ENCODE results near the gene DPY19L1. TPM values are rescaled to one million over a fixed set of nuclear protein-coding genes. Genes with fewer than 3 reads are reported as not detected.
A peak's percentile ranks its signal among the peaks of the same experiment; 100 is the strongest.

The DPY19L1 gene
- total RNA-seq, 1 experiment from 2014 or later, result 32.8 TPM

DNA sequence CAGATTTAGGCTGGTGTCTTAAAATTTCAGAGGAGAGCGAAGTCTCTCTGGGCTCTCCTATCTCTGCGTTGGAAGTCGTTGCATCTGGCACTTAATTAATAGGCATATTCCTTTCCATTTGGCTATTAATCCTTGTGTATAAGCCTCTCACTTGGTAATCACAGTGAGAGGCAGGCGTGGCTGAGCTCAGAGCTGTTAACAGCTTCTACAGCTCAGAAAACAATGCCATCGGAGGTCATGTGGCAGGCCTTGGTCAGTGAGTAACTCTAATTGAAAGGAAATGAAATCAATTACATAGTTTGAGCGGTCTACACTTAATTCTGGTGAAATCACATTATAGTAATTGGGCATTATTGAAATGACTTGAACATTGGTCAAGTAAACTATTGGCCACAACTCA, 135.1 kb downstream of the DPY19L1 start:
- ChIA-PET CTCF (no interaction called here), POLR2A (ENCODE audit: unreplicated experiment) (no interaction called here)
- H3F3A ChIP-seq (ENCODE audit: insufficient read depth, low read depth), result no peaks in the 10 kb centered on the region
- H3K27me3 ChIP-seq (ENCODE audit: insufficient read depth, low read depth), result no peaks in the 10 kb centered on the region
- H4K20me1 ChIP-seq (ENCODE audit: insufficient read depth), result no peaks in the 10 kb centered on the region
- H3K9me3 ChIP-seq (ENCODE audit: insufficient read depth, low read depth), result no peaks in the 10 kb centered on the region
- H3K9me2 ChIP-seq (ENCODE audit: insufficient read depth), result no peaks in the 10 kb centered on the region
- no peak overlapping the region for H2AFZ ChIP-seq
- H3K36me3 ChIP-seq (ENCODE audit: low read depth), result no peaks in the 10 kb centered on the region
- H3K4me1 ChIP-seq (replicated peaks; ENCODE audit: insufficient read depth), result no peaks in the 10 kb centered on the region
- BruUV-seq (replicated peaks), result no TSS peak
- no peak overlapping the region for H3K4me2 ChIP-seq
- no peaks in the 10 kb centered on the region for H3K79me2 ChIP-seq (ENCODE audit: low read depth)
- no peak overlapping the region for H3K4me3 ChIP-seq
- no peak overlapping the region for H3K27ac ChIP-seq
- DNase-seq, result no peak
- TF ChIP-seq, protein P1, sequence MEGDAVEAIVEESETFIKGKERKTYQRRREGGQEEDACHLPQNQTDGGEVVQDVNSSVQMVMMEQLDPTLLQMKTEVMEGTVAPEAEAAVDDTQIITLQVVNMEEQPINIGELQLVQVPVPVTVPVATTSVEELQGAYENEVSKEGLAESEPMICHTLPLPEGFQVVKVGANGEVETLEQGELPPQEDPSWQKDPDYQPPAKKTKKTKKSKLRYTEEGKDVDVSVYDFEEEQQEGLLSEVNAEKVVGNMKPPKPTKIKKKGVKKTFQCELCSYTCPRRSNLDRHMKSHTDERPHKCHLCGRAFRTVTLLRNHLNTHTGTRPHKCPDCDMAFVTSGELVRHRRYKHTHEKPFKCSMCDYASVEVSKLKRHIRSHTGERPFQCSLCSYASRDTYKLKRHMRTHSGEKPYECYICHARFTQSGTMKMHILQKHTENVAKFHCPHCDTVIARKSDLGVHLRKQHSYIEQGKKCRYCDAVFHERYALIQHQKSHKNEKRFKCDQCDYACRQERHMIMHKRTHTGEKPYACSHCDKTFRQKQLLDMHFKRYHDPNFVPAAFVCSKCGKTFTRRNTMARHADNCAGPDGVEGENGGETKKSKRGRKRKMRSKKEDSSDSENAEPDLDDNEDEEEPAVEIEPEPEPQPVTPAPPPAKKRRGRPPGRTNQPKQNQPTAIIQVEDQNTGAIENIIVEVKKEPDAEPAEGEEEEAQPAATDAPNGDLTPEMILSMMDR (conservative IDR thresholded peaks at IDR 0.05), result no peak
- TF ChIP-seq EZH2 (IDR thresholded peaks at IDR 0.05; ENCODE audit: low read depth), result no peak
- intact Hi-C loops (cut with micrococcal nuclease; ENCODE audit: unreplicated experiment), result no loop called here

DNA sequence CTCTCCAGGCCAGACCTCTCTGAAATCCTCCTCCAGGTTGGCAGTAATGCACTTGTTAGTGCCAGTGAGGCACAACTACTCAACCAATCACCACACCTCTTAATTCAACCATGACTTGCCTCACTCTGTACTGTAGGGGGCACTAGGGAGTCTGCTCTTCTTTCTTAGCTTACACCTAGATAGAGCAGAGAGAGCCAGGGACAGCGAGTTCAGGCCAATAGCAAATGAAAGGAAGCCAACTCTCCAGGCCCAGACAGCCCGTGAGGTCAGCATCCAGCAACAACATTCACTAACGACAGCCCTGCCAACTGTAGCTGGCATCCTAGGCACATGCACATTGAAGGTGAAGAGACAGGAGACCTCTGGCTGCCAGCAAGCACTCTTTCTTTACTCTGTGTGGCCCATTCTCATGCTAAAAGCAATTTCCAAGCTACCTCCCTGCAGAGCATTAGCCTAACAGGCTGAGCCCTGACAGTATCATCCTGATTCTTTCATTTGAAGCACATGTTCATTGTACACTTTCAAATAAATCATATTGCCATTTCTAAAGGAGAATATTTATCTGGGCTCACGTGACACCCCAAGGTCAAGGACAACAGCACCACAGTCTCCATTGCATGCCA, 136.3 kb downstream of the DPY19L1 start:
- no peak overlapping the region for H2AFZ ChIP-seq
- POLR2A ChIA-PET (ENCODE audit: unreplicated experiment), result no interaction called here
- no peak overlapping the region for H3K4me2 ChIP-seq
- intact Hi-C loops (cut with micrococcal nuclease; ENCODE audit: unreplicated experiment), result no loop called here
- H3K27ac ChIP-seq, result no peak overlapping the region
- TF ChIP-seq EZH2 (IDR thresholded peaks at IDR 0.05; ENCODE audit: low read depth), result no peak
- TF ChIP-seq, protein P1 (conservative IDR thresholded peaks at IDR 0.05), result peak; percentile 45
- BruUV-seq (replicated peaks), result no TSS peak
- H3F3A ChIP-seq (ENCODE audit: insufficient read depth, low read depth), result no peaks in the 10 kb centered on the region
- H3K9me2 ChIP-seq (ENCODE audit: insufficient read depth), result no peaks in the 10 kb centered on the region
- no peaks in the 10 kb centered on the region; the same call in 1 of the 2 replicates for H3K9me3 ChIP-seq (ENCODE audit: insufficient read depth, low read depth)
- H3K36me3 ChIP-seq (ENCODE audit: low read depth), result no peaks in the 10 kb centered on the region
- no peaks in the 10 kb centered on the region for H3K27me3 ChIP-seq (ENCODE audit: insufficient read depth, low read depth)
- CTCF ChIA-PET, result no interaction called here
- no peak for DNase-seq
- no peak overlapping the region for H3K4me3 ChIP-seq
- H4K20me1 ChIP-seq (ENCODE audit: insufficient read depth), result no peaks in the 10 kb centered on the region
- H3K4me1 ChIP-seq (replicated peaks; ENCODE audit: insufficient read depth), result no peaks in the 10 kb centered on the region
- H3K79me2 ChIP-seq (ENCODE audit: low read depth), result no peaks in the 10 kb centered on the region

DNA sequence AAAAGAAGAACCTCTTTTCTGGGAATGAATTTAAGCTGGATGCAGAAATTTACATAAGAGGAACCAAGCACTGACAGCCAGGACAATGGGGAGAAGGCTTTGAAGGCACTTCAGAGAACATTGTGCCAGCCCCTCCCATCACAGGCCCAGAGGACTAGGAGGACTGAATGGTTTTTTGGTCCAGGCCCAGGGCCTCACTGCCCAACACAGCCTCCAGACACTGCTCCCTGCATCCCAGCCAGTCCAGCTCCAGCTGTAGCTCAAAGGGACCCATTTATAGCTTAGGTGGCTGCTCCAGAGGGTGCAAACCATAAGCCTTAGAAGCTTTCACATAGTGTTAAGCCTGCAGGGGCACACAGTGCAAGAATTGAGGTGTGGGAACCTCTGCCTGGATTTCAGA, 142.1 kb downstream of the DPY19L1 start:
- H2AFZ ChIP-seq, result no peak overlapping the region
- POLR2A ChIA-PET (ENCODE audit: unreplicated experiment), result no interaction called here
- intact Hi-C loops (cut with micrococcal nuclease; ENCODE audit: unreplicated experiment), result no loop called here

More for the DNA sequence above, 142.1 kb downstream of the DPY19L1 start:
- no peaks in the 10 kb centered on the region for H4K20me1 ChIP-seq (ENCODE audit: insufficient read depth)
- H3K79me2 ChIP-seq (ENCODE audit: low read depth), result no peaks in the 10 kb centered on the region
- no peak overlapping the region for H3K4me3 ChIP-seq
- H3K27me3 ChIP-seq (ENCODE audit: insufficient read depth, low read depth), result no peaks in the 10 kb centered on the region; the same call in 1 of the 2 replicates
- no peaks in the 10 kb centered on the region for H3K9me2 ChIP-seq (ENCODE audit: insufficient read depth)
- H3K36me3 ChIP-seq (ENCODE audit: low read depth), result no peaks in the 10 kb centered on the region
- H3K4me1 ChIP-seq (replicated peaks; ENCODE audit: insufficient read depth), result peaks cover 14% of the 10 kb centered on the region
- no peak for DNase-seq
- no TSS peak for BruUV-seq (replicated peaks)
- no peak overlapping the region for H3K4me2 ChIP-seq
- TF ChIP-seq, protein P1 (conservative IDR thresholded peaks at IDR 0.05), result no peak
- TF ChIP-seq EZH2 (IDR thresholded peaks at IDR 0.05; ENCODE audit: low read depth), result no peak
- H3F3A ChIP-seq (ENCODE audit: insufficient read depth, low read depth), result peaks cover 9% of the 10 kb centered on the region; the same call in 1 of the 2 replicates
- CTCF ChIA-PET, result no interaction called here
- H3K9me3 ChIP-seq (ENCODE audit: insufficient read depth, low read depth), result peaks cover 6% of the 10 kb centered on the region; the same call in 1 of the 2 replicates
- no peak overlapping the region for H3K27ac ChIP-seq

Data from PC-9 (cell line).